ENCODE data around the gene CBLN4. TPM values are rescaled to one million over a fixed set of nuclear protein-coding genes. Genes with fewer than 3 reads are reported as not detected.

Gene CBLN4
- total RNA-seq, 1 donor from 2014 or later = not detected

- no peak for TF ChIP-seq CTCF (conservative IDR thresholded peaks at IDR 0.05; ENCODE audit: low read depth, low read length)
- no peak for DNase-seq (ENCODE audit: low read depth)
- H3K4me3 ChIP-seq (ENCODE audit: low read depth, low read length) = no peak overlapping the region
Observed at GRCh38 chr20:55978550-55978949, 26.8 kb downstream of the CBLN4 start.

- no peak for DNase-seq (ENCODE audit: low read depth)
- no peak for TF ChIP-seq CTCF (conservative IDR thresholded peaks at IDR 0.05; ENCODE audit: low read depth, low read length)
Observed at GRCh38 chr20:55977690-55978459, 27.4 kb downstream of the CBLN4 start.

GRCh38 chr20:55974491-55975202, 30.7 kb downstream of the CBLN4 start:
- no peak for DNase-seq (ENCODE audit: low read depth)
- TF ChIP-seq CTCF (conservative IDR thresholded peaks at IDR 0.05; ENCODE audit: low read depth, low read length) = no peak
- H3K4me3 ChIP-seq (ENCODE audit: low read depth, low read length) = no peak overlapping the region

More at GRCh38 chr20:55977690-55978459, 27.4 kb downstream of the CBLN4 start:
- no peak overlapping the region for H3K4me3 ChIP-seq (ENCODE audit: low read depth, low read length)

- no peak for DNase-seq (ENCODE audit: low read depth)
- H3K4me3 ChIP-seq (ENCODE audit: low read depth, low read length) = no peak overlapping the region
- no peak for TF ChIP-seq CTCF (conservative IDR thresholded peaks at IDR 0.05; ENCODE audit: low read depth, low read length)
Observed at GRCh38 chr20:55964790-55965189, 40.5 kb downstream of the CBLN4 start.

- no peak for DNase-seq (ENCODE audit: low read depth)
- TF ChIP-seq CTCF (conservative IDR thresholded peaks at IDR 0.05; ENCODE audit: low read depth, low read length) = no peak
- no peak overlapping the region for H3K4me3 ChIP-seq (ENCODE audit: low read depth, low read length)
Observed at GRCh38 chr20:55961376-55962330, 43.7 kb downstream of the CBLN4 start.

- TF ChIP-seq CTCF (conservative IDR thresholded peaks at IDR 0.05; ENCODE audit: low read depth, low read length) = no peak
- H3K4me3 ChIP-seq (ENCODE audit: low read depth, low read length) = no peak overlapping the region
- no peak for DNase-seq (ENCODE audit: low read depth)
Observed at GRCh38 chr20:55953201-55953600, 52.1 kb downstream of the CBLN4 start.

Measured in epithelial cell of proximal tubule (primary cell).